Hypothalamus (tissue), 51 donors: ENCODE data around the gene JAZF1.

ENCODE experiments used
- DNase-seq, 51 donors: peaks; one replicate each; lab custom pipeline; 2025; lab: John Stamatoyannopoulos, UW

Gene JAZF1

GRCh38 chr7:27995228-27995627 is 185.4 kb downstream of the JAZF1 start:
- DNase-seq, result no peak

GRCh38 chr7:27994639-27995038 is 186.0 kb downstream of the JAZF1 start:
- DNase-seq, result peak in 2 of 51 donors; percentile 27 to 34

GRCh38 chr7:27992755-27993493 is 187.7 kb downstream of the JAZF1 start:
- peak in 17 of 51 donors; percentile 9 to 59 (median 39) for DNase-seq

GRCh38 chr7:27992097-27992496 is 188.5 kb downstream of the JAZF1 start:
- peak in 2 of 51 donors; percentile 8 to 35 for DNase-seq

- no peak for DNase-seq
These were observed 189.5 kb downstream of the JAZF1 start for GRCh38 chr7:27991006-27991528.

GRCh38 chr7:27976531-27976930 is 204.1 kb downstream of the JAZF1 start:
- DNase-seq, result no peak

- peak in 15 of 51 donors; percentile 9 to 59 (median 24) for DNase-seq
These were observed 207.0 kb downstream of the JAZF1 start for GRCh38 chr7:27973625-27974024.

GRCh38 chr7:27972276-27972675 is 208.3 kb downstream of the JAZF1 start:
- DNase-seq, result no peak

GRCh38 chr7:27971171-27971812 is 209.3 kb downstream of the JAZF1 start:
- DNase-seq, result peak in 1 of 51 donors; percentile 16

- DNase-seq, result no peak
These were observed 210.2 kb downstream of the JAZF1 start for GRCh38 chr7:27970350-27970749.

GRCh38 chr7:27969346-27969745 is 211.2 kb downstream of the JAZF1 start:
- DNase-seq, result no peak

GRCh38 chr7:27967639-27968038 is 213.0 kb downstream of the JAZF1 start:
- no peak for DNase-seq

GRCh38 chr7:27966219-27966780 is 214.3 kb downstream of the JAZF1 start:
- no peak for DNase-seq

- no peak for DNase-seq
These were observed 214.9 kb downstream of the JAZF1 start for GRCh38 chr7:27965650-27966049.

GRCh38 chr7:27964820-27965219 is 215.8 kb downstream of the JAZF1 start:
- DNase-seq, result no peak

- no peak for DNase-seq
These were observed 217.5 kb downstream of the JAZF1 start for GRCh38 chr7:27963056-27963455.

- DNase-seq, result no peak
These were observed 218.3 kb downstream of the JAZF1 start for GRCh38 chr7:27962273-27962672.

- DNase-seq, result peak in 1 of 51 donors; percentile 27
These were observed 219.3 kb downstream of the JAZF1 start for GRCh38 chr7:27961255-27961654.

GRCh38 chr7:27960415-27960814 is 220.2 kb downstream of the JAZF1 start:
- peak in 1 of 51 donors; percentile 7 for DNase-seq

GRCh38 chr7:27958933-27959548 is 221.6 kb downstream of the JAZF1 start:
- no peak for DNase-seq

GRCh38 chr7:27955596-27955995 is 225.0 kb downstream of the JAZF1 start:
- no peak for DNase-seq
